Effector CD4-positive, alpha-beta T cell (primary cell): ENCODE measurements around the gene CBLN3.

Source experiments
- DNase-seq: peaks from one replicate; pipeline ENCODE4 v3.0.0-alpha.2; 2020

CBLN3 gene

DNA sequence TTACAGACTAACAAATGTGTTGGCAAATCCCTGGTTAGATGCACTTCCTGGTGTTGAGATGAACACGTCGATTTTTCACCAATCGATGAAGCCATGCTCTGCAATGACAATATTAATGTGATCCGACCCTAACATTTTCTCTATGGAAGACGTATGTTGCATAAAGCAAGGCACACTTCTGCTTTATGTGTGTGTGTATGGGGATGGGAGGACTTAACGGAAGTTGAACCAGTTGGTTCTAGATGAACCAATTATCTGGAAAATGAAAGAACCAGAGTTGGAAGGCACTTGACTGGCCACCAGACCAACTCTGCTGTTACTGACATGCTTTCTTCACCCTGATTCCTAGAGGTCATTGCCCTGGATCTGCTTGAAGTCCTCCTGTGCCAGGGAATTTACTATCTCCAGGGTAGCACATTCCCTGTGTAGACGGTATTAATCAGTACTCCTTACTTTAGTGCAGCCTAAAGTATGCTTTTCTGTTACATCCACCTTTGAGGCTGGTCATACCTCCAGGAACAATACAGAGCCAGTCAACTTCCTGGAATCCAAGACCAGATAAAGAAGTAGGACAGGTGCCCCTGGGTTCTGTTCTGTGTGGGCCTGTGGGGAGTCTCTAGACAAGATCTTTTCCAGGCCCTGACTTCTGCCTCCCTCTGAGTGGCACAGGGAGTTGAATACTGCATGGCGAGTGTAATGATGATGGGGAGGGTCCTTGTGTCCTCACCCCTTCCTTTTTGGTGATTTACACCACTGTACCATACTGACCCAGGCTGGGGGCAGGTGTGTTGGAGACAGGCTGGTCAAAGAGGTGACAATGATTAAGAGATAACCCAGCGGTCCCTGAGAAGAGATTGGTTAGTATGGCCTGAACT lies 9.0 kb upstream of the CBLN3 start:
- no peak for DNase-seq

DNA sequence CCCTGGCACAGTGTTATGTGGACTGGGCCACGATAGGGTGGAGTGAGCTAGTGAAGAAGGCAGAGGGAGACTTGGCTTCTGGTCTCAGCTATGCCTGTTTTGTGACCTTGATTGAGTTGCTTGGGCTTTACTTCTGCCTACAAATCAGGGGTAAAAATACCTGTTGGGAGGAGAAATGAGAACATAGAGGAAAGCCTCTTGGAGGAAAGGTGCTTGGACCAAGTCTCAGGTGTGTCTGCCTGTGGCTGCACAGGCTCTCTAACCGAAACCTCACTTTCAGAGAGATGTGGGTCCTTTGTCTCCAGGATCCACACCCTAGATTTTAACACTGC lies 8.2 kb upstream of the CBLN3 start:
- DNase-seq = no peak

DNA sequence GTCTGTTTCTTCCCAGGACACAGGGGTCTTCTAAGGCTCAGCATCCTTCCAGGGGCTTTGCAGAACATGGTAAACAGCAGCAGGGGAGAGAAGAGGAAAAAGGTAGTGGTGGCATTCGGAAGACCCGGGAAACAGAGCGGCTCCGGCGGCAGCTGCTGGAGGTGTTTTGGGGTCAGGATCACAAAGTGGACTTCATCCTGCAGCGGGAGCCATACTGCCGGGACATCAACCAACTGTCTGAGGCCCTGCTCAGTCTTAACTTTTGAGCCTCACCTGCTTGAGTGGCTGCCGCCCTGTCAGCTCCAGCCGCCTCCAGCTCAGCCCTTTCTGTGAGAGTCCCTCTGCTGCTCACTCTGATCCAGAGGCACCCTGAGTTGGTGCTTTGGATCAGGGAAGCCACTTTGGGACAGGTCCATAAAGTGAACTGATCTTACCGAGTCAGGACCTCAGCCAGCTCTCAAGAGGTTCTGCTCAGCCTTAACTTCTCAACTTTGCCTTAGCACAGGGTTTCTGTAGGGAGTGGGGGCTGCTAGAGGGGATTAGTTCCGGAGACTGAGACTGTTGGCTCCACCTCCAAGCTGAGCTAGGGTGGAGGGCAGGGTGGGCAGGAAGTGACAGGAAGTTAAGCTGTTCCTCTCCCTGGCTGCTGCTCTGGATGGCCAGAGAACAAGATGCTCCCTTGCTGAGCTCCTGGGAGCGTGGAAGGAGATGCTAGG lies 7.7 kb upstream of the CBLN3 start:
- DNase-seq = no peak

DNA sequence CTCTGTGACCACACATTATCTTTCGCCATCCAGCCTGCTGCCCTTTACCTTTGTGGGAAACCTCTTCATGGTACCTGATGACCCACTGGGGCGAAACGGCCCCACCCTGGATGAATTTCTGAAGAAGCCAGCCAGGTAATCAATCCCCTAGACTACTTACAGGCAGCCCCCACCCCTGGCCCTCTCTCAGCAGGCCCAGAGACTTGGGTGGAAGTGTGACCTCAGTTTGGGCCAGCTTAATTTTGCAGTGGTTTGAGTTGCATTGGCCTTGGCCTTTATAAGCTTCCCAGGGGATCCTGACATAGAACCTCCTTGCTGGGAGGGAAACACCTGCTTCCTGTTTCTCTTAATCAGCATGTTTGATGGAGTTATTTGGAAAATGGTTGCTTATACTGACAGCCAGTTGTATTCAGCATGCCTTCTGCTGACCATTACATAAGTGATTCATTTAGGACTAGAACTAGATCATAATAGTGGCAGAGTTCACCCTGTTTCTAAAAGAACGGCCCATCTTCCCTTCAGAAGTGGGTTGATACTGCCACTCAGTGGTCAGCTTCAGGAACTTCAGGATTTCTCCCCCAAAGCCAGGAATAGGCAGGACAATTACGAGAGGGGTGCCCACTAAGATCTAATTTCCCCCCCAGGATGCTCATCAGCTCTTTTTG lies 7.0 kb upstream of the CBLN3 start:
- peak; percentile 35 for DNase-seq

DNA sequence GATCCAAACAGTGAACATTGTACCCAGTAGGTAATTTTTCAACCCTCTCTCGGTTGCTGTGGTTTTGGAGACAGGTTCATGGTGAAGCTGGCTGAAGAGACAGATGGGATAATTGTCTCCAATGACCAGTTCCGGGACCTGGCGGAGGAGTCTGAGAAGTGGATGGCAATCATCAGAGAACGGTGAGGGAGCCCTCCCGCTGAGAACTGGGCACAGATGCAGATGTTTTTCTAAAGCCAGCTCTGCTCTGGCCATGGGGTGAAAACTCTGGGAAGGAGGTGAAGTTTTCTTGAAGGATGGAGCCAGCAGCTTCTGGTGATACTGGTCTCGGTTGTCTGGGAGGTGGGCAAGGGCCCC lies 6.5 kb upstream of the CBLN3 start:
- no peak for DNase-seq

DNA sequence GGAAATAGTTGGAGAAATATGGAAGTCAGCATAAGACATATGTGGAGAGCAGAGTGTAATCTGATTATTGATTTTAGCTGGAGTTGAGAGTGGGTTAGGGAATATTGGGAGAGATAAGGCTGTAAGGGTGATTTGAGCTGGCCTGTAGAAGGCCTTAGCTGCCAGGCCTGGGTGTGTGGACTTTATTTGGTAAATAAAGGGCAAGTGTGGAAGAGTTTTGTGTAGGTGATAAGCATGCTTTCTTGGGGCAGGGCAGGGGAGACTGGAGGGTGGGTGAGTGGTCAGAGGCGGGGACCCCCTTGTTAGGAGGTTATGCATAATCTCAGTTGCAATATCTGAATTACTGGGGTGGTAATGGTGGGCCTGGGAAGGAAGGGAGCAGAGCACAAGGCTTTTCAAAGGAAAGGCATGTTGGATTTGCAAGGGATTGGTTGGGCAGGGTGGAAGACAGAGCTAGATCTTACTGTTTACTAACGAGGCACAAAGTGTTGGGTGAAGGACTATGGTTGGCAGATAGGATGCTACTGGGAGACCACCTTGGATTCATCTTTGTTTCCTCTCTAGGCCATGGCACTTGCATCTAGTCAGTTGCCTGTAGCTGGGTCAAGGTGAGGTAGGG lies 5.8 kb upstream of the CBLN3 start:
- DNase-seq = no peak

DNA sequence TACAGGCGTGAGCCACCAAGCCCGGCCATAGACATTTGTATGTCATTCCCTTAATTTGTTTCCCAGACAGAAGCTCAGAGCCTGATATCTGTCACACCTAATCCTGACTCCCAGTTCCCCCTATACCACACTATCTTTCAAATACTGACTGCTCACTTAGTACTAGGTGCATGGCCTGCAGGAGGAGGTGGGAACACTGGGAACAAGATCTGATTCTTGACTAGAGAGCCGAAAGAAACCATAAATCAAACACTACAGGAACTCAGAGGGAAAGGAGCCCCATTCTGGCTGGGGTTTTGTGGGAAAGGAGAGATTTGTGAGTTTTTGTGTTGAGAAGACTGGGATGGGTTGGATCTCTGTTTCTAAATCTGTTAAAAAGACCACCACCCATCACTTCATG lies 5.2 kb upstream of the CBLN3 start:
- DNase-seq = no peak

DNA sequence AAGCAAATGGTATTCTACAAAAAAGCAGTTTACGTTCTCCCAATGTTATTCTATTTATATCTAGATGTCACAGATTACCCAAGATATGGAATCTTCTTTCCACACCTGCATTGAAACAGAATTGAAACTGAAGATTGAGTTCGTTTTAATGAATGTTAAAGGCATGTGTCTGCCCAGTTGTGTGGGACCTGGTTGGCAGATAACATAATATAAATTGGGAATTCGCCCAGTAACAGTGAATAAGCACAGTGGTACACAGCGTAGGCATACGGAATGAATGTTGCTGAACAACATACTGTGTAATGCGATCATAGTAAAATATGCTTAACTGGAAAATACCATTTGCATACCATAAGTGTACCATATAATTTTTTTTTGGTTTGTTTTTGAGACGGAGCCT lies 4.6 kb upstream of the CBLN3 start:
- DNase-seq = no peak

DNA sequence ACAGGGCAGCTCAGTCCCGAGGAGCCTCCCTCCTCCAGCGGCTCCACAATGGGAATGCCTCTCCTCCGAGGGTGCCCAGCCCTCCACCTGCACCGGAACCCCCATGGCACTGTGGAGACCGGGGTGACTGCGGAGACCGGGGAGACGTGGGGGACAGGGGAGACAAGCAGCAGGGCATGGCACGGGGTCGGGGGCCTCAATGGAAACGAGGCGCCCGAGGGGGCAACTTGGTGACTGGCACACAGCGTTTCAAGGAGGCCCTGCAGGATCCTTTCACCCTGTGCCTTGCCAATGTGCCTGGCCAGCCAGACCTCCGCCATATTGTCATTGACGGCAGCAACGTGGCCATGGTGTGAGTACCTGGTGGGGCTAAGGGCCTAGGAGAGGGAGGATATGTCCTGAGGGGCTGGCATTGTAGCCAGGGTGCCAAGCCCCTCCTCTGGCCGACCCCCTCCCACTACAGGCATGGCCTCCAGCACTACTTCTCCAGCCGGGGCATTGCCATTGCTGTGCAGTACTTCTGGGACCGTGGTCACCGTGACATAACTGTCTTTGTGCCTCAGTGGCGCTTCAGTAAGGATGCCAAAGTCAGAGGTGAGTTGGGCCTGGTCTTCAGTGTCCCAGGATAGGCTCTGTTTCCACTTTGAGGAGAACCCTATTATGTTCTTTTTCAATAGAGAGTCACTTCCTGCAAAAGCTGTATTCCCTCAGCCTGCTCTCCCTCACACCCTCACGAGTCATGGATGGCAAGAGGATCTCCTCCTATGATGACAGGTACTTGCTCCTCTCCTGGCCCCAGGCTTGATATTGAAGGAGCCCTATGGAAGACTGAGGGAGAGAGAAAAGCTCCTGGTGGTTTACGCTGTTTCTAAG lies 3.0 kb upstream of the CBLN3 start:
- no peak for DNase-seq

DNA sequence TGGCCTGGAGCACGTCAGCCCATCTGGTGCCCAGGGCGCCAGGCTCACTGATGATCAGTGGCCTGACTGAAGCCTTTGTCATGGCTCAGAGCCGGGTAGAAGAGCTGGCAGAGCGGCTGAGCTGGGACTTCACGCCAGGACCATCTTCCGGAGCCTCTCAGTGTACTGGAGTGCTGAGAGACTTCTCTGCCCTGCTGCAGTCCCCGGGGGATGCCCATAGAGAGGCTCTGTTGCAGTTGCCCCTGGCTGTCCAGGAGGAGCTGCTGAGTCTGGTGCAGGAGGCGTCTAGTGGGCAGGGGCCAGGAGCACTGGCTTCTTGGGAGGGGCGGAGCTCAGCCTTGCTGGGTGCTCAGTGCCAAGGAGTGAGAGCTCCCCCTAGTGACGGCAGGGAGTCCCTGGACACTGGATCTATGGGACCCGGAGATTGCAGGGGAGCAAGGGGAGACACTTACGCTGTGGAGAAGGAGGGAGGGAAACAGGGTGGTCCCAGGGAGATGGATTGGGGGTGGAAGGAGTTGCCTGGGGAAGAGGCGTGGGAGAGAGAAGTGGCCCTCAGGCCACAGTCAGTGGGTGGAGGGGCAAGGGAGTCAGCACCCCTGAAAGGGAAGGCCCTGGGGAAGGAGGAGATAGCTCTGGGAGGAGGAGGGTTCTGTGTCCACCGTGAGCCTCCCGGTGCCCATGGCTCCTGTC lies 2.2 kb upstream of the CBLN3 start:
- peak; percentile 88 for DNase-seq

DNA sequence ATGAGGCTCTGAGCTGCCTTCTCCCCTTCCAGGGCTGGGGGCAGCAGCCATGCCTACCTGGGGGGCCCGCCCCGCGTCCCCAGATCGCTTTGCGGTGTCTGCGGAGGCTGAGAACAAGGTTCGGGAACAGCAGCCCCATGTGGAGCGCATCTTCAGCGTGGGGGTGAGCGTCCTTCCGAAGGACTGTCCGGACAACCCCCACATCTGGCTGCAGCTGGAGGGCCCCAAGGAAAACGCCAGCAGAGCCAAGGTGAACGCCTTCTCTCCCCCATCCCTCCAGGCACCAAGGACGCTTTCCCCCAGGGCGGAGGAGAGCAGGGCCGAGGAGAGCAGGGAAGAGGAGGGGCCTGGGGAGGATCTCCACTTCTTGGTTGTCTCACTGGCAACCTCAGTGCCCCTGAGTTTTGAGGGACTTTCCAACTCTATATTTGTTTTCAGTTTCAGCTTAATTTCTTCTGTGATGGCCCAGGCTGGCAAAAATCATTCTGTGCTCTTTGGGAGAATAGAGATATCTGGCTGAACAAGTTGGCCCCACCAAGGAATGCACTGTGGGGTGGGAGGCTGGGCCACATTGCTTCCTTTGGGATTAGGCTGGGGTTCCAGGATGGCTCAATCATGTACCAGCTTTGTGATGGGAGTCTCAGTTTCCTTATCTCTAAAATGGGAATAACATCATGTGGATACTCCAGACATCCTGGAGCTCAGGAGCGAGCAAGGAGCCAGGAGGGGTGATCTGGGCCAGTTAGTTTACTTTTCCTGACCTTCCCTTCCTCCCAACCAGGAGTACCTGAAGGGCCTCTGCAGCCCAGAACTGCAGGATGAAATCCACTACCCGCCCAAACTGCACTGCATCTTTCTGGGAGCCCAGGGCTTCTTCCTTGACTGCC lies 1.5 kb upstream of the CBLN3 start:
- DNase-seq = peak; percentile 44

DNA sequence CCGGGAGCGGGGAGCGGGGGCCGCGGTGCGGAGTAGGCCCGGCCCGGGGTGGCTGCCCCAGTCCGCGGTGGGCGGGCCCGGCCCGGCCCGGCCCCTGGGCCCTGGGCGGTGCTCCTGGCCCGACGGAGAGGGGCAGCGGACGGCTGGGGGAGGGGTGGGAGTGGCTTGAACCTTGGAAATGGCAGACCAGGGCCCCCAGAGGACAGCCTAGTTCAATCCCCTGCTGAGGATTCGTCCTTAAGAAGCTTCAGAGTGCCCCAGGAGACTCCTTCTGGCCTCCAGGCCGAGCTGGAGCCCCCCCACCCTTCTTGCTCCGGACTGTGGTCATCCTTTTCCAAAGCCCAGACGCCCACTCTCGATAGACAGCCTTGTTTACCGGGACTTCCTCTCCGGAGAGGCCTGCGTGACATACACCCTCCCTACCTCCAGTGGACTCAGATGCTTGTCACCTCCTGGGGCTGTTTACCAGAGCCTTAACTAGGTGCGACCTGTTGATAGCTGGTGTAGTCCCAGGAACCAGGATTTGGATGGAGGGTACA lies 744 bp upstream of the CBLN3 start:
- DNase-seq = peak; percentile 25

DNA sequence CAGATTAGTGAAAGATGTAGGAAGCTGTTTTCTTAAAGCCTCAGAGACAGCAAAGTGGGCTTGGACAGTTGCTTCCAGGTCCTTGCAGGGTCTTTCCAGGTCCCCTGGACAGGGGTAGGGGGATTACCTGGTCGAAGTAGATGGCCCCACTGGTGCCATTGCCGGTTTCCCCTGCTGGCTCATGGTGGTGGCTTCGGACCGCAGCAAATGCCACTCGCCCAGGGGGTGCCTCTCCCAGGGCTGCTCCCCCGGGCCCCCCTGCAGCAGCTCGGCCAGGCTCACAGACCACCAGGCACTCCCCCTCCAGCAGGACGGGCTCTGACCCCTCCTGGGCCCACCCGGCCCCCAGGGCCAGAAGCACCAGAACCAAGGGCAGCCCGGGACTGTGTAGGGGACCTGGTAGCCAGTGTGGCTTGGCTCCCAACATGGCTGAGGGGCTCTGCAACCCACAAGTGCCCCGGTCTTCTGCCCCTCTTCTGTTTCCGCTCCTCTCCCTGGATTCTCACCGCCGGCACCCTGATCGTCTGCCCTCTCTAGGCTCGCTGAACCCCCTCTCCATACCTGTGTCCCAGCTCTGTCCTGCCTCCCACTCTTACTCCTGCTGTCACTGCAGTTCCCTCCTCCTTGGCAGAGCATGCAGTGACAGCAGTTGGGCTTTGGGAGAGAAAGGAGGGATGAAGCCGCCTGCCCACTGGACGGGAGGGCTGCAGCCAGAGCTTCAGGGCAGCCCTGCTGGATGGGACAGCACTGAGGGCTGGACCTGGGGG lies 657 bp downstream of the CBLN3 start:
- no peak for DNase-seq

DNA sequence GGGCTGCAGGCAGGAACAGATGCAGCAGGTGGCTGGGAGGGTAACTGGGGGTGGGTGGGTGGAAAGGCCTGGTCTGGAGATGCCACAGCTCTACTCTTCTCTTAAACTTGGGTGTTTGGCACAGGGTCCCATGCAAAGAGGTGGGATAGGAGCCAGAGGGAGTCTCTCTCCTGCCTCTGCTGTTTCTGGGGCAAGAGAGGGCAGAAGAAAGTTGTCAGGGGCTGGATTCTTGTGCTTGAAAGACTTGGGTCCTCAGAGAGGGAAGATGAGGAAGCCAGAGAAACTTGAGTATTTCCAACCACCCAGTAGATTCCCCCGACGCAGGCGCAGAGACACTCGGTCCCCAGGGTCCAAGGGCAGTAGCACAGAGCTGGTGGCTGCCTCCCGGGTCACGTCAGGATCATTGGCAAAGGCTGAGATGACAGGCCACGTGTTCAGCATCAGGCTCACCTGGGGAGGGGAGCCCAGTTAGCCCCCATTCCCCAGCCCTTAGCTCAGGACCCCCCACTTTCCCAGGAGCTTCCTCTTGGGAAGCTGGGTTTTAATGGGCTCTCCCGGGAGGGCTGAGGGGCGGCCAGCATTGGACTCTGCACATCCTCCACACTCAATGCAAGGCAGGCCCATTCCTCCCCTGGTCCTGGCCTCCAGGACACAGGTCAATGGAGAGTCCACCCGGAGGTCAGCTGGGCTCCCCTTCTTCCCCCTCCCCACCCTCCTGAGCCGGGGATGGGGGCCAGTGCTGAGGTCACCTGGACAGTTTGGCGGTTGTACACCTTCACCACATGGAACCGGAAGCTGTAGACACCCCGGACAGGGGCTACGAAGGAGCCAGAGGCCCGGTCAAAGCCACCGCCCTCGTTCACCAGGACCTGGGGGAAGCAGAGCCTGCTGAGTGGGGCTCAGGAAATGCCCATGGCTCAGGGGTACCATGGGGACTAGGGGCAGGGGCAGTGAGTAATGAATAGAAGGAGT lies 1.6 kb downstream of the CBLN3 start:
- no peak for DNase-seq

DNA sequence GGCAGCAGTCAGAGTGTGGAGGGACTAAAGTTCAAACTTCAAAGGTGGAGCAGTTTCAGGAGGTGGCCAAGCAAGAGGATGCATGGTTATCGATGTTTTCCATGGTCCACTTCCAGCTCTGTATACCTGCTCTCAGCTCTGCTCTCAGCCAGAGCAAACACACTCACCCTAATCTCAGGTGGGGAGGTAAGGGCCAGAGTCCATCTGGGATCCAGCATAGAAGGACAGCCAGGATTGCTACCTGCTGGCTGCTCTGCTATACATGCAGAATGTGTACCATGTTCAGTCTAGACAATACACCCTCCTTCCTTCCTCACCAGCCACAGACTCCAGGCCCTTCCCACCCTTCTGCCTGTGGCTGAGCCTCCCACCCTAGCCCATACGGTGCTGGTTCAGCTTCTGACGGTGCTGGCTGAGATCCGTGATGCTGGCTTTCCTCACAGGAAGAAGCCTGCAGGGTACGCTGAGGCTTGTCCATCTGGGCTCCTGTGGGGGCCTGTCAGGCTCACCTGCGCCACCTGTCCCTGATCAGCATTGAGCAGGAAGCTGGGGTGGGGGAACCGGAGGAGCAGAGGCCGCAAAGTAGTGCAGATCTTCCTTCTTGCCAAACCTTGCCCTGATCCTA lies 2.4 kb downstream of the CBLN3 start:
- no peak for DNase-seq

DNA sequence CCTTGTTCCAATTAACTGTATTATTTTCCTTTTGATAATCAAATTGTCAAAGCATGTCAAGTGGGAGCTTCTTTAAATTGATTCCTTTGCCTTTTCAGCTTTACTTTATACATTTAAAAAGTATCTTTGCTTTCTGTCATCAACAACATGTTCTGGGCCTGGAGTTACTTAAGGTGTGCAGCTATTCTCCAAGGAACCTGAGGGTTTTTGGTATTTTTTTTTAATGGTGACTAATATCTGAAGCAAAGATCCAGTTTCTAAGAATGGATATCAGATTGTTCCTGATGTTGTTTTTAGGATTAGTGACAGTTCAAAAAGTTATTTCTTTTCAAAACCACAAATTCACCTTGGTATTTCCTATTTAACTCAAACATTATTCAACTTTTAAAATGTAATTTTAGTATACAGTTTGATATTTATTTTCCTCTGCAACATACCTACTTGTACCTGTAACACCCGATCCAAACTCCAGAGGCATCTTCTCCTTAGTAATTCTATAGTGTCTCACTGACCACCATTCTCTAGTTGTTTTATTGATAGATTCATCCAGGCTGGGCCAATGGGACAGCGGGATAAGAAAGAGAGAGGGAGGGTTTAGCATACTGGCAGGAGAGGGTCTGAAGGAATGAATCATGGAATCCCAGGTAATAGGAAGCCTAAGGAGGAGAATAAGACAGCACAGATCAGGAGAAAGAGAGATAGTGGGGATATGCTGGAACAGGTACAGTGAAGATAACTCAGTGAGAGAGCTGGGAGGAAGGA lies 3.1 kb downstream of the CBLN3 start:
- DNase-seq = no peak

DNA sequence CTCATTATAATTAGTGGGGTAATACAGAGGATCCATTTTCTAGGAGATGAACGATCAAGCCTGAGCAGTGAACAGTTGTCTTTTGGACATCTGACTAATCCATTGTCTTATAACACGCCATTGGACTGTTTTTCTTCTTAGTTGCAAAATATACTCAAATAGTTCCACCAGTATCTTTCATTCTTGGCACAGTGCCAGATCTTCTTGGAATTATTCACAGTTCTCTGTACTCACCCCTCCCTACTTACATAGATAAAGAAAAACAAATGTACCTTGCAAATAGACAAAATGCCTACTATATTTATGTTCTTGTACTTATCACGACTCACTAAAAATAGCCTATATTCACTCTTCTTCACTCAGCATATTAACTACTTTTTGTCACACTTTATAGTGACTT lies 3.8 kb downstream of the CBLN3 start:
- no peak for DNase-seq
